ENCODE results near the gene STRIP2.
"Not testable (repeated sequence)": the region's sequence is repeated elsewhere in the genome, so short reads cannot be mapped to it uniquely, and the experiment has no call there.

Gene STRIP2

DNA sequence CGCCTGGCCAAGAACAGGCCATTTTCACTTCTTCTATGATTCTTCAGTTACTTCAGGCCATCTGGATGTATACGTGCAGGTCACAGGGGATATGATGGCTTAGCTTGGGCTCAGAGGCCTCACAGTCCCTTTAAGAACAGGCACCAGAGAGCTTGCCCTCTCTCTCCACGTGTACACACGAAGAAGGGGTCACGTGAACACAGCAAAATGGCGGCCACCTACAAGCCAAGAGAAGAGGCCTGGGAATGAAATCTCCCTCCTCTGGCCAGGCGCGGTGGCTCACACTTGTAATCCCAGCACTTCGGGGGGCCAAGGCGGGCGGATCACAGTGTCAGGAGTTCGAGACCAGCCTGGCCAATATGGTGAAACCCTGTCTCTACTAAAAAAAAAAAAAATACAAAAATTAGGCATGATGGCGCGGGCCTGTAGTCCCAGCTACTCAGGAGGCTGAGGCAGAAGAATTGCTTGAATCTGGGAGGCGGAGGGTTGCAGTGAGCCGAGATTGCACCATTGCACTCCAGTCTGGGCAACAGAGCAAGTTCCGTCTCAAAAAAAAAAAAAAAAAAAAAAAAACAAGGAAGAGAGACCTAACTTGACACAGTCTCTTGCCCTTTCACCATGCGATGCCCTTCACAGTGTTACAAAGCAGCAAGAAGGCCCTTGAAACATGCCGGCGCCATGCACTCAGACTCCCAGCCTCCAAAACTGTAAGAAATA lies 100.5 kb downstream of the STRIP2 start:
- DNase-seq = not testable (repeated sequence)

DNA sequence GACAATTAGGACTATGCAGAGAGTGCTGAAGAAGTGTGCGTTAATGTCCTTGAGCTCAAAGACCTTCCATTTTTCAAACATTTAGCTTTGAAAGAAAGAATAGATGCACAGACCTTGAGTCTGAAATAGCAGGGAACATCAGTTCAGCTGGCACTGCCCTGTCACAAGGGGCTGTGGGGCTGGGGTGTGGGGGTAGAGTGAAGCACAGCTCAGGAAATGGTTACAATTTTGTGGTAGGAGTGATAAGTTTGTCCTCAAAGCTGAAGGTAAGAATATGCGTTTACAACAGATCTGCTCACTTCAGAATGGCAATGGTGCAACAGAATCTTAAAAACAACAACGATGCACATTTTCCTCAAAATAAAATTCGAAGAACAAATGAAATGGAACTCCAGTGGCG lies 101.7 kb downstream of the STRIP2 start:
- peak; percentile 46 for DNase-seq

DNA sequence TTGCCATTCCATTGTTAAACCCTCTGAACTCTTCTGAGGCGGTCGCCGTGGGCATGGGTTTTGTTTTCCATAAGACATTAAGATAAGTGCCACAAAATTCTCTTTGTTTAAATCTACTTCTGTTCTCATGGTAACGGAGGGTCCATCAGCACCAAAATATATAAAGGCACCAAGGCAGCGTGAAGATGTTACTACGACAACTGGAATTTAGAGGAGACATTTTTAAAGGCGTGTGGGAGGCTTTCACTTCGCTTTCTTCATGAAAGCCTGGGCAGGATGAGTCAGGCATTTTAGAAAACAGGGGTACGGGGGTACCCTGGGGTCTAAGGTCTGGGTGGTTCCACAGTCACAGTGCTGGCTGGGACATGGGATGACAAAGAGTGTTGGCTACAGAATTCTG lies 102.1 kb downstream of the STRIP2 start:
- peak; percentile 4 for DNase-seq
